Lung microvascular endothelial cell (primary cell): Measurements from ENCODE around the gene NANP. TPM values are rescaled to one million over a fixed set of nuclear protein-coding genes. Genes with fewer than 3 reads are reported as not detected.
A peak's percentile ranks its signal among the peaks of the same experiment; 100 is the strongest.
"Not testable (repeated sequence)": the region's sequence is repeated elsewhere in the genome, so short reads cannot be mapped to it uniquely, and the experiment has no call there.

Source experiments
- DNase-seq, 2 donors: peaks; one replicate each; pipeline versions ENCODE4 v3.0.0 to v3.0.0-alpha.2; 2010; ENCODE audit warnings: low read depth in 2 of 2
- total RNA-seq: library from RNA; depleted of rRNA; stranded (reverse); fragments of >200 nt; gene quantifications from 2 replicates; pipeline ENCODE4 v1.2.1, GENCODE V29; 2014

NANP gene
- total RNA-seq, result 5.0 and 9.1 TPM in 2 replicates

- DNase-seq, result peak; percentile 98
These were observed at the start of gene NANP for GRCh38 chr20:25623736-25624499. TSS of gene NANP (minus strand) at chr20:25624014. CDS start at chr20:25623948, 66 bp downstream.

- no peak for DNase-seq
These were observed 48.9 kb upstream of the NANP start for GRCh38 chr20:25672659-25673235.

GRCh38 chr20:25669826-25670422 is 46.1 kb upstream of the NANP start:
- DNase-seq, result peak in 1 of 2 donors; percentile 23

GRCh38 chr20:25668446-25668845 is 44.6 kb upstream of the NANP start:
- no peak for DNase-seq

- DNase-seq, result no peak
These were observed 36.2 kb upstream of the NANP start for GRCh38 chr20:25659999-25660398.

- no peak for DNase-seq
These were observed 30.7 kb upstream of the NANP start for GRCh38 chr20:25654487-25654886.

- not testable (repeated sequence) for DNase-seq
These were observed 29.1 kb upstream of the NANP start for GRCh38 chr20:25652866-25653265.

GRCh38 chr20:25644814-25645213 is 21.0 kb upstream of the NANP start:
- no peak for DNase-seq

- DNase-seq, result no peak
These were observed 19.9 kb upstream of the NANP start for GRCh38 chr20:25643716-25644115.

GRCh38 chr20:25637247-25637646 is 13.4 kb upstream of the NANP start:
- DNase-seq, result no peak

GRCh38 chr20:25632940-25633790 is 9.4 kb upstream of the NANP start:
- DNase-seq, result peak in 1 of 2 donors; percentile 29

- DNase-seq, result not testable (repeated sequence)
These were observed 6.8 kb upstream of the NANP start for GRCh38 chr20:25630615-25631014.

GRCh38 chr20:25629816-25630499 is 6.1 kb upstream of the NANP start:
- DNase-seq, result no peak

- no peak for DNase-seq
These were observed 3.0 kb upstream of the NANP start for GRCh38 chr20:25626779-25627178.

GRCh38 chr20:25624500-25624939 is 706 bp upstream of the NANP start:
- no peak for DNase-seq

GRCh38 chr20:25623225-25623735 is 534 bp downstream of the NANP start:
- DNase-seq, result peak; percentile 50 to 59

GRCh38 chr20:25622450-25623224 is 1.2 kb downstream of the NANP start:
- DNase-seq, result no peak

GRCh38 chr20:25622049-25622448 is 1.8 kb downstream of the NANP start:
- no peak for DNase-seq

GRCh38 chr20:25619514-25619913 is 4.3 kb downstream of the NANP start:
- DNase-seq, result no peak

- no peak for DNase-seq
These were observed 15.0 kb downstream of the NANP start for GRCh38 chr20:25608774-25609173.
